Body of pancreas (tissue), 4 donors: Measurements from ENCODE around the gene SYT13.

Experiments
- CTCF ChIP-seq, 7 experiments: fragments of 450-650 bp in 4 of 7; fragments of 200-600 bp in 3 of 7; sonication (generic) in 3 of 7; IDR thresholded peaks; one replicate each; pipeline ENCODE4 v1.5.1; 2016 to 2019; ENCODE audit warnings: antibody characterized with exemption in 7 of 7
- POLR2A ChIP-seq, 3 donors: fragments of 450-650 bp; IDR thresholded peaks; one replicate each; pipeline ENCODE4 v1.6.1; 2016; ENCODE audit warnings: antibody characterized with exemption in 3 of 3, mild to moderate bottlenecking in 2 of 3

GRCh38 chr11:45239733-45240132, 46.4 kb downstream of the SYT13 start:
- TF ChIP-seq CTCF (IDR thresholded peaks at IDR 0.05) (no peak), POLR2A (IDR thresholded peaks at IDR 0.05) (no peak)
